Pericardium fibroblast (primary cell): Measurements from ENCODE around the gene FSD1L. TPM values are rescaled to one million over a fixed set of nuclear protein-coding genes. Genes with fewer than 3 reads are reported as not detected.

Experiments used
- total RNA-seq: library from RNA; depleted of rRNA; stranded (reverse); fragments of >200 nt; gene quantifications from 2 replicates; pipeline ENCODE4 v1.2.3, GENCODE V29; 2015

Gene FSD1L
- total RNA-seq, result 0.43 and 2.7 TPM in 2 replicates

DNA sequence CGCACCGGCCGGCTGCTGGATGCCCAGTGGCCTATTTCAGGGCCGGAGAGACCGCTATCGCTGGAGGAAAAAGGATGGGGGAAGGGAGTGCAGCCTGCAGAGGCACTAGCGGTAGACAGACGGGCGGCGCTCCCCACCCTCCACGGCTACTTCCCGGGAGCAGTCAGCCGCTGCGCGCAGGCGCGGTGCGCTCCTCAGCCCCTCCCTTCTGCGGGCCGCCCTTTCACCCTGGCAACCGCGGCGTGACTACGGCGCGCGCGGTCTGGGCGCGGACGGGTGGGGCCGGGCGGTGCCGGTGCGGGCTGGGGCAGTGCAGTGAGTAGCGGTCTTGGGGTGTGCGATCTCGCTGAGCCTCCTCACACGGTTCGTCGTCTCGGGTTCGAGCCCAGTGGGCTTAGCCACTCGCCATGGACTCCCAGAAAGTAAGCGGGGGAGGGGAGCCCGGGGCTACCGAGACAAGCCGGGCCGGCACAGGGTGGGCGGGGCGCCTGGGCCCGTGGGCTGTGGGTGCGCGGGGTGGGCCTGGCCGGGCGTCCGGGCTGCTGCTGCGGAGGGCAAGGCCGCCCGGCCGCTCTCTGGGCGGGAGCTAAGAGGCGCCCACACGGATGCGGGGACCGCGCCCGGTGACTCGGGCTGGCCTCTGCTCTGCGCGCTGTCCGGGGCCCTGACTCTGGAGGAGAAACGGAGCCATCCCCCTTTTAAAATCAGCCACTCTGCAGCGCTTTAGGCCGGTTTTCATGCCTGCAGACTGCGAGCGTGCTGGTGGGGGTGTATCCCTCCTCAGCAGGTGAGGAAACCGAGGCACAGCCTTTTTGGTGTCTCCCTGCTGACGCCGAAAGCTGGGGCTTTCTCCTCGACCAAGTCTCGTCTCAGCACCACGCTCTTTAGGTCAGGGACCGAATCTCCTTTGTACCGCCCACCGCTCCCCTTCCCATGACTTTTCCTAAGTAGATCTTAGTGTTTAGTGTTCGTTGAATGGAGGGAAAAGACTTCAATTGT lies at the start of gene FSD1L:
TSS of gene FSD1L (plus strand) at position 221 of the 999 bp plus-strand sequence. CDS start at position 408, 187 bp downstream.

DNA sequence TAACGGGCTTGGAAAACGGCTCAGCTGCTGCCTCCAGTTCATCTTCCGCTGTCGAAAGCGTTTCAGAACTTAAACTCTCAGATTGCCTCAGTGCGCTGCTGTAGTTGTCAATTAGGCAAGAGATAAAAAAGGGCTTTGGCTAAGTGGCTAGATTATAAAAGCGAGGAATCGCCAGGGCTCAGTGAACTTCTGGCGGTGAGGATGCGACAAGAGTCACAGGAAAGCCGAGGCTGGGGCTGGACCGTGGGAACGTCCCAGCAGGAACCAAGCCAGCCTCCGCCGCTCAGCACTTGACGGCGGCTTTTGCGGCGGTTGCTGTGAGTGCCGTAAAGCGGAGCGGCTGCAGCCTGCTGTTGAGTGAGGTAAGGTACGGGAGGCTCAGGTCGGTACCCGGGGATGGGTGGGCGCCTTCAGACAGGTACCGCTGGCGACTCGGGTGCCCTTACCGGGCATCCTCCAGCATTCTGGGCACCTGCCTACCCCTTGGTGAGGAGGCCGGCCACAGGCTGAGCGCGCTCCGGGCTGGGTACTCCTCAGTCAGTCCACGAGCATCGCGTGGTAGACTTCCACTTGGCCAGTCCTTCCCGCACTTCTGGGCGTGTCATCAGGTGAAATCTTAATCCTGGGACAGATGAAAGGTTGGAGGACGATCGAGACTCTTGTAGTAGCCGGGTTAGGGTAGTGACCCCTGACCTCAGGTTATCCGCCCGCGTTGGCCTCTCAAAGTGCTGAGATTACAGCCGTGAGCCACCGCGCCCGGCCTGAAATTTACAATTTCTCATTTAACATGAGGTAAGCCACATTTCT lies 110.2 kb downstream of the FSD1L start, which contains the start of gene FKTN:
TSS of gene FKTN (plus strand) at position 328 of the 807 bp plus-strand sequence. CDS start 16,902 bp downstream, outside the sequence.

Other genes starting within 250 kb of the FSD1L start
- gene SLC44A1, start 203.4 kb upstream of the FSD1L start, total RNA-seq, result 64.2 and 99.0 TPM in 2 replicates
- 22.0 and 23.7 TPM in 2 replicates for gene FKTN, start 110.1 kb downstream of the FSD1L start, total RNA-seq
- gene TAL2, start 214.4 kb downstream of the FSD1L start, total RNA-seq, result not detected in 2 replicates
- 3.5 and 9.9 TPM in 2 replicates for gene TMEM38B, start 246.5 kb downstream of the FSD1L start, total RNA-seq